A549 treated with Mapracorat at 1 μM for 4 hours (cell line): ENCODE data around the gene LSMEM2. TPM values are rescaled to one million over a fixed set of nuclear protein-coding genes. Genes with fewer than 3 reads are reported as not detected.

Experiments
- total RNA-seq: library from RNA; stranded (reverse); fragments of 200-300 nt; extraction: Qiagen RNA extraction; gene quantifications from 5 replicates; pipeline ENCODE4 v1.2.3, GENCODE V29; 2022

Gene LSMEM2
- total RNA-seq, result 0.11 TPM in 1 of 5 replicates, not detected in the others

GRCh38 chr3:50278880-50279224 is at the start of gene LSMEM2:
TSS of gene LSMEM2 (plus strand) at chr3:50279087. CDS start at chr3:50279114, 27 bp downstream.

GRCh38 chr3:50235716-50236483 is 43.0 kb upstream of the LSMEM2 start, which contains the start of gene GNAI2:
TSS of gene GNAI2 (plus strand) at chr3:50236204. CDS start at chr3:50236336, 132 bp downstream.

GRCh38 chr3:50268703-50269451 is 10.0 kb upstream of the LSMEM2 start, which contains the start of gene SEMA3B:
TSS of gene SEMA3B (plus strand) at chr3:50269147. CDS start at chr3:50269241, 94 bp downstream.

GRCh38 chr3:50292159-50293078 is 13.5 kb downstream of the LSMEM2 start, which contains the start of gene IFRD2:
TSS of gene IFRD2 (minus strand) at chr3:50292429. CDS start at chr3:50292274, 155 bp downstream.

GRCh38 chr3:50298836-50299637 is 20.1 kb downstream of the LSMEM2 start, which contains the start of the genes HYAL3 and NAA80:
TSS of gene HYAL3 (minus strand) at chr3:50299405. CDS start at chr3:50295602, 3,803 bp downstream.
TSS of gene NAA80 (minus strand) at chr3:50299405. CDS start at chr3:50297463, 1,942 bp downstream.

GRCh38 chr3:50303013-50303815 is 24.3 kb downstream of the LSMEM2 start, which contains the start of gene HYAL1:
TSS of gene HYAL1 (minus strand) at chr3:50303574. CDS start at chr3:50302956, 618 bp downstream.

GRCh38 chr3:50322386-50323091 is 43.7 kb downstream of the LSMEM2 start, which contains the start of gene HYAL2:
TSS of gene HYAL2 (minus strand) at chr3:50322745. CDS start at chr3:50320489, 2,256 bp downstream.

GRCh38 chr3:50327943-50328691 is 49.2 kb downstream of the LSMEM2 start, which contains the start of gene TUSC2:
TSS of gene TUSC2 (minus strand) at chr3:50328223. CDS start at chr3:50328099, 124 bp downstream.

Other genes starting within 250 kb of the LSMEM2 start
- 29.4 to 37.8 TPM (median 34.5 TPM) in 5 replicates for gene RBM5, start 190.2 kb upstream of the LSMEM2 start, total RNA-seq
- 11.5 to 17.8 TPM (median 16.4 TPM) in 5 replicates for gene SEMA3F, start 123.8 kb upstream of the LSMEM2 start, total RNA-seq
- 0.05 to 0.31 TPM in 2 of 5 replicates, not detected in the others for gene GNAT1, start 87.5 kb upstream of the LSMEM2 start, total RNA-seq
- gene SLC38A3, start 73.8 kb upstream of the LSMEM2 start, total RNA-seq, result 0.08 to 0.22 TPM (median 0.16 TPM) in 3 of 5 replicates, not detected in the others
- gene GNAI2, start 42.9 kb upstream of the LSMEM2 start, total RNA-seq, result 35.1 to 46.7 TPM (median 45.2 TPM) in 5 replicates
- gene SEMA3B, start 9.9 kb upstream of the LSMEM2 start, total RNA-seq, result 5.3 to 9.6 TPM (median 8.3 TPM) in 5 replicates
- gene IFRD2, start 13.3 kb downstream of the LSMEM2 start, total RNA-seq, result 73.8 to 101 TPM (median 96.0 TPM) in 5 replicates
- 7.0 to 10.7 TPM (median 9.1 TPM) in 5 replicates for gene HYAL3, start 20.3 kb downstream of the LSMEM2 start, total RNA-seq
- 4.9 to 7.9 TPM (median 6.4 TPM) in 5 replicates for gene NAA80, start 20.3 kb downstream of the LSMEM2 start, total RNA-seq
- gene HYAL1, start 24.5 kb downstream of the LSMEM2 start, total RNA-seq, result 0.32 to 1.00 TPM (median 0.61 TPM) in 5 replicates
- 21.2 to 32.4 TPM (median 31.5 TPM) in 5 replicates for gene HYAL2, start 43.7 kb downstream of the LSMEM2 start, total RNA-seq
- gene TUSC2, start 49.1 kb downstream of the LSMEM2 start, total RNA-seq, result 25.0 to 42.3 TPM (median 40.7 TPM) in 5 replicates
- gene RASSF1, start 61.7 kb downstream of the LSMEM2 start, total RNA-seq, result 16.1 to 20.9 TPM (median 20.4 TPM) in 5 replicates
- 1.1 to 1.3 TPM (median 1.2 TPM) in 5 replicates for gene ZMYND10, start 66.6 kb downstream of the LSMEM2 start, total RNA-seq
- 12.4 to 14.6 TPM (median 13.9 TPM) in 5 replicates for gene NPRL2, start 71.7 kb downstream of the LSMEM2 start, total RNA-seq
- gene CYB561D2, start 71.8 kb downstream of the LSMEM2 start, total RNA-seq, result 14.1 to 20.6 TPM (median 20.1 TPM) in 5 replicates
- 35.5 to 49.0 TPM (median 48.1 TPM) in 5 replicates for gene TMEM115, start 80.4 kb downstream of the LSMEM2 start, total RNA-seq
- gene CACNA2D2, start 224.5 kb downstream of the LSMEM2 start, total RNA-seq, result 0.50 to 0.79 TPM (median 0.72 TPM) in 5 replicates